Osteoblast (primary cell): Measurements from ENCODE around the gene IGF2R. TPM values are rescaled to one million over a fixed set of nuclear protein-coding genes. Genes with fewer than 3 reads are reported as not detected.
A peak's percentile ranks its signal among the peaks of the same experiment; 100 is the strongest.

Experiments used
- DNase-seq: peaks from one replicate; pipeline ENCODE4 v3.0.0; 2011; ENCODE audit warnings: low spot score, mixed read lengths; ENCODE audit not compliant: insufficient read length; ENCODE audit errors: missing footprints
- H2AFZ ChIP-seq: 2 replicates; pipeline ENCODE4 v1.6.0; 2011; ENCODE audit warnings: mild to moderate bottlenecking, low read length
- H3K27ac ChIP-seq: 2 replicates; pipeline ENCODE4 v1.5.1; 2011; ENCODE audit warnings: mild to moderate bottlenecking, low read depth, low read length, moderate library complexity
- H3K27me3 ChIP-seq: 2 replicates; pipeline ENCODE4 v1.6.0; 2012; ENCODE audit warnings: mild to moderate bottlenecking, control low read depth, inconsistent platforms, low read length, moderate library complexity; ENCODE audit not compliant: insufficient read depth
- H3K36me3 ChIP-seq: 2 replicates; pipeline ENCODE4 v1.5.1; 2011; ENCODE audit warnings: mild to moderate bottlenecking, low read length, control low read depth, moderate library complexity; ENCODE audit not compliant: insufficient read depth
- H3K4me1 ChIP-seq: 2 replicates; pipeline ENCODE4 v1.5.1; 2011; ENCODE audit warnings: mild to moderate bottlenecking, low read length, control low read depth, moderate library complexity; ENCODE audit not compliant: insufficient read depth
- H3K4me2 ChIP-seq: 2 replicates; pipeline ENCODE4 v1.6.0; 2011; ENCODE audit warnings: mild to moderate bottlenecking, low read length; ENCODE audit not compliant: insufficient read depth
- H3K4me3 ChIP-seq: fragments of 200-600 bp; sonication (generic); 3 replicates; pipeline ENCODE4 v1.5.1; 2012; ENCODE audit warnings: mild to moderate bottlenecking, low read length, inconsistent platforms; ENCODE audit not compliant: insufficient read depth
- H3K79me2 ChIP-seq: 2 replicates; pipeline ENCODE4 v1.6.0; 2012; ENCODE audit warnings: mild to moderate bottlenecking, low read length, control low read depth, inconsistent platforms; ENCODE audit not compliant: insufficient read depth
- H3K9me3 ChIP-seq: 2 replicates; pipeline ENCODE4 v1.5.1; 2011; ENCODE audit warnings: low read depth, low read length, control low read depth
- H4K20me1 ChIP-seq: 2 replicates; pipeline ENCODE4 v1.6.0; 2012; ENCODE audit warnings: mild to moderate bottlenecking, low read length, control low read depth; ENCODE audit not compliant: insufficient read depth
- total RNA-seq: library from RNA; depleted of rRNA; stranded (reverse); fragments of >200 nt; gene quantifications from 2 replicates; pipeline ENCODE4 v1.2.3, GENCODE V29; 2012
- TF ChIP-seq, protein P1 (sequence below): IDR thresholded peaks from 2 replicates; pipeline ENCODE4 v1.5.1; 2011; ENCODE audit warnings: mild to moderate bottlenecking, low read depth, low read length, moderate library complexity; ENCODE audit errors: extremely low read depth

The IGF2R gene
- total RNA-seq, 1 donor = 174 TPM

DNA sequence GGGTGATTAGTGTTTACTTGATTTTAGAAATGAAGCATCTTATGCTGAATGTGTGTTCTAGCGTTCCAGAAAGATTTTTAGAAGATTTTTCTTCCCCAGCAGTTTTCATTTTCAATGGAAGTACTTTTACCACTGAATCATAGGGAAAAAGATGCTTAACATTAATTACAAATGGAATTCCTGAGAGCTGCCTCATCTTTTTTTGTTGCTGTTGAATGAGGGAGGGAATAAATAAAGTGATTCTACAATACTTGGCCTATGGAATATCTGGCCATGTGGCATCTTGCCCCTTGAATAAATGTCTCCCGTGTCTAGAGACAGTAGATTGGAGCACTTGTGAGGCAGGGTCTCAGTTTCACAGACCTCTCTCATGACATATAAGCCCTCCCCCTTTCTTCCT, 108.6 kb downstream of the IGF2R start:
- Histone ChIP-seq H3K79me2 (no peaks in the 10 kb centered on the region), H3K4me3 (no peak overlapping the region), H3K4me2 (no peak overlapping the region), H3K36me3 (peaks cover 60% of the 10 kb centered on the region), H4K20me1 (no peaks in the 10 kb centered on the region), H2AFZ (no peak overlapping the region), H3K9me3 (no peaks in the 10 kb centered on the region), H3K4me1 (no peaks in the 10 kb centered on the region), H3K27me3 (no peaks in the 10 kb centered on the region), H3K27ac (no peak overlapping the region)
- peak; percentile 76 for DNase-seq
- TF ChIP-seq, protein P1, sequence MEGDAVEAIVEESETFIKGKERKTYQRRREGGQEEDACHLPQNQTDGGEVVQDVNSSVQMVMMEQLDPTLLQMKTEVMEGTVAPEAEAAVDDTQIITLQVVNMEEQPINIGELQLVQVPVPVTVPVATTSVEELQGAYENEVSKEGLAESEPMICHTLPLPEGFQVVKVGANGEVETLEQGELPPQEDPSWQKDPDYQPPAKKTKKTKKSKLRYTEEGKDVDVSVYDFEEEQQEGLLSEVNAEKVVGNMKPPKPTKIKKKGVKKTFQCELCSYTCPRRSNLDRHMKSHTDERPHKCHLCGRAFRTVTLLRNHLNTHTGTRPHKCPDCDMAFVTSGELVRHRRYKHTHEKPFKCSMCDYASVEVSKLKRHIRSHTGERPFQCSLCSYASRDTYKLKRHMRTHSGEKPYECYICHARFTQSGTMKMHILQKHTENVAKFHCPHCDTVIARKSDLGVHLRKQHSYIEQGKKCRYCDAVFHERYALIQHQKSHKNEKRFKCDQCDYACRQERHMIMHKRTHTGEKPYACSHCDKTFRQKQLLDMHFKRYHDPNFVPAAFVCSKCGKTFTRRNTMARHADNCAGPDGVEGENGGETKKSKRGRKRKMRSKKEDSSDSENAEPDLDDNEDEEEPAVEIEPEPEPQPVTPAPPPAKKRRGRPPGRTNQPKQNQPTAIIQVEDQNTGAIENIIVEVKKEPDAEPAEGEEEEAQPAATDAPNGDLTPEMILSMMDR = no peak

DNA sequence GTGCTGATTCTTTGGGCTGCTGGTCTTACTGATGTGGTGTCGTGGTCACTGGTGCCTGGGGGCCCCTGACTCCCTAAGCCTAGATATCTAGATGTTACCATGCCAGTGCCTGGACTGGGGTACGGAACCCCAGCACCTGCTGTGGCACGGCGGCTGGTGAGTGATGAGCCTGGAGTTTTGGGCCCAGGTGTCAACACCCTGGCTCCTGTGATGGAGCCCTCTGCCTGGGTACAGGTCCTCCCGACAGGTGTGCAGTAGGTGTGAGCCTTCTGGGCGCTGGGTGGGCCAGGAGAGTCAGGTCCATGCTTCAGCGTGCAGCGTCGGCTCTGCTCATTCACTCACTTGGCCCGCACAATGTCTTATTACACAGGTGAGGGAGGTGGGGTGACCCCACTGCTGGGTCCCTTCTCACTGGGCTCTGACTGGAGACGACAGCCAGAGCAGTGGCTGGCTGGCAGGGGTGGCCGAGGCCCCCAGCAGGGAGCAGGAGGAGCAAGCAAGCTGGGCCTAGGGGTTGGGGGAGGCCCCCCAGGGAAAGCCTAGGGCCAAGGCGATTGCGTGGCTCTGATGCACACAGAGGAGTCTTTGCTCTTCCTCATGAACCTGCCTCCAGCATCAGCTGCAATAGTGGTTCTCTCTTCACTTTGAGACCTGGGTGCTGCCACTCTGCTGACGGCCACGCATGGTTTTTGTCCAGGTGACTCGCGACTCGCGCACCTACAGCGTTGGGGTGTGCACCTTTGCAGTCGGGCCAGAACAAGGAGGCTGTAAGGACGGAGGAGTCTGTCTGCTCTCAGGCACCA, 110.2 kb downstream of the IGF2R start:
- no peaks in the 10 kb centered on the region for H3K79me2 ChIP-seq
- H3K9me3 ChIP-seq = no peaks in the 10 kb centered on the region
- peaks cover 51% of the 10 kb centered on the region for H3K36me3 ChIP-seq
- H3K4me2 ChIP-seq = no peak overlapping the region
- no peak overlapping the region for H3K4me3 ChIP-seq
- no peaks in the 10 kb centered on the region for H3K27me3 ChIP-seq
- no peaks in the 10 kb centered on the region for H4K20me1 ChIP-seq
- DNase-seq = no peak
- no peaks in the 10 kb centered on the region for H3K4me1 ChIP-seq
- no peak overlapping the region for H2AFZ ChIP-seq
- TF ChIP-seq, protein P1 = no peak
- no peak overlapping the region for H3K27ac ChIP-seq

DNA sequence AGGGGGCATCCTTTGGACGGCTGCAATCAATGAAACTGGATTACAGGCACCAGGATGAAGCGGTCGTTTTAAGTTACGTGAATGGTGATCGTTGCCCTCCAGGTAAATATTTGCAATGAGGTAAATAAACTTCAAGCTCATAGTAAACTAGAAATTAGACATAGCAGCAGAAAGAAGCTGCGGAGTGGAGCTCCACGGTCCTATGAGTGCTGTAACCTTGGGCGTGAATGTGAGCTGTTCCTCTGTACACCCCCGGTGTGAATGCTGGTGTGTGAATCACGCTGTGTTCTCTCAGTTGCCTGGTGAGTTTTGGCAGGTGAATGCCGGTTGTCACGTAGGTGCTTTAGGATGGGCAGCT, 110.8 kb downstream of the IGF2R start:
- Histone ChIP-seq H3K36me3 (peaks cover 54% of the 10 kb centered on the region), H3K27me3 (no peaks in the 10 kb centered on the region), H3K79me2 (no peaks in the 10 kb centered on the region), H3K27ac (no peak overlapping the region), H3K9me3 (no peaks in the 10 kb centered on the region), H4K20me1 (no peaks in the 10 kb centered on the region), H3K4me1 (no peaks in the 10 kb centered on the region), H2AFZ (no peak overlapping the region), H3K4me2 (no peak overlapping the region), H3K4me3 (no peak overlapping the region)
- TF ChIP-seq, protein P1 = no peak
- DNase-seq = no peak

DNA sequence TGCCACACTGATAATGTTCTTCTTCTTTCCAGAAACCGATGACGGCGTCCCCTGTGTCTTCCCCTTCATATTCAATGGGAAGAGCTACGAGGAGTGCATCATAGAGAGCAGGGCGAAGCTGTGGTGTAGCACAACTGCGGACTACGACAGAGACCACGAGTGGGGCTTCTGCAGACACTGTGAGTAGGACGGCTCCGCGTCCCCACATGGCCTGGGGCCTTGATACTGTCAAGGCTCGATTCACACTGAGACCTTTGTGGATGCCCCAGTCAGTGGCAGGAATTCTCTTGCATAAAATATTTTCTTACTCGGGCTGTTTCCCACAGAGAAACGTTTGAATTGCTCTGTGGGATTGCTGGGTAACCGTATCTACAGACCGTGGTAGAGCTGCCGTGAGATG, 111.2 kb downstream of the IGF2R start:
- H3K27me3 ChIP-seq = no peaks in the 10 kb centered on the region
- no peak overlapping the region for H3K4me3 ChIP-seq
- H2AFZ ChIP-seq = no peak overlapping the region
- H3K4me2 ChIP-seq = no peak overlapping the region
- H3K9me3 ChIP-seq = no peaks in the 10 kb centered on the region
- H4K20me1 ChIP-seq = no peaks in the 10 kb centered on the region
- H3K79me2 ChIP-seq = no peaks in the 10 kb centered on the region
- H3K27ac ChIP-seq = no peak overlapping the region
- TF ChIP-seq, protein P1 = no peak
- peaks cover 57% of the 10 kb centered on the region for H3K36me3 ChIP-seq
- DNase-seq = no peak
- H3K4me1 ChIP-seq = no peaks in the 10 kb centered on the region
